ENCODE data around the gene RNF114. TPM values are rescaled to one million over a fixed set of nuclear protein-coding genes. Genes with fewer than 3 reads are reported as not detected.
"Not testable (repeated sequence)": the region's sequence is repeated elsewhere in the genome, so short reads cannot be mapped to it uniquely, and the experiment has no call there.

The RNF114 gene
- total RNA-seq, 1 experiment from 2014 or later: 292 TPM

GRCh38 chr20:49985617-49986016 is 49.4 kb downstream of the RNF114 start:
- no peak for DNase-seq (ENCODE audit: low read depth)

DNA sequence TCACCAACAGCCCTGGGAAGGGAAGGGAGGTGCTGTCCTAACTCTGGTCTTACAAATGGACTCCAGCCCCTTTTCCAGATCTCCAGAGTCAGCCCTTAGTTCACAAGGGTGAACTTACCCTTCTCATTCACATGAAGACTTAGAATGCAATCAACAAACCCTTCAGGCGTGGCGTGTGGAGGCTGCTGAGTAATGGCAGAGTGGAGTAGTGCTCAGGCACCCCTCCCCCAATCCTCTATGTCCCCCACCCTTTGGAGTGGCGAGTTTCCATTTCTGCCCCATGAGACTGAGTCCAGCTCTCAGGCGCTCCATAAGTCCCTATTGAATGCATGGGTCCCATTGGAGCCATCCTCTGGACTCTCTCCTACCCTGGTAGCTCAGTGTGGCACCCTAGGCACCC is 49.9 kb downstream of the RNF114 start:
- no peak for DNase-seq (ENCODE audit: low read depth)

- DNase-seq (ENCODE audit: low read depth): peak; percentile 55
Observed at GRCh38 chr20:49987015-49987867, 51.0 kb downstream of the RNF114 start.

- DNase-seq (ENCODE audit: low read depth): peak; percentile 43
Observed at GRCh38 chr20:49987868-49988690, 51.9 kb downstream of the RNF114 start.

GRCh38 chr20:49989234-49990065 is 53.3 kb downstream of the RNF114 start:
- peak; percentile 84 for DNase-seq (ENCODE audit: low read depth)

- DNase-seq (ENCODE audit: low read depth): no peak
Observed at GRCh38 chr20:49990271-49990720, 54.1 kb downstream of the RNF114 start.

DNA sequence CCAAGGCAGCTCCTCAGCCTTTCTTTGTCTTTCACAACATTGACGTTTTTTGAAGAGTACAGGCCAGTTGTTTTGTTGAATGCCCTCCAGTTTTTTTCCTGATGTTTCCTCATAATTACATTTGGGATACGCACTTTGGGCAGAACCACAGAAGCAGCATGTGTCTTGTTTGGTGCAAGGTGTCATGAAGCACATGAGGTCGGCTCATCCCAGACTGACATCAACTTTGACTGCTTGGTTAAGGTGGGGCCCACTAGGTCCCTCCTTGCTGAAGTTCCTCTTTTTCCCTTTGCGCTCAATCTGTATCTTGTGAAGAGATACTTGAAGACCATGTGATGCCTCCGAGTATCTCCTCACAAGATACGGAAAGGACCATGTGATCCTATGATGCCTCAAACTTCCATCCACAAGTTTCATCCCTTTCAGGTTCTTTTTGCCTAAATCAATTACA is 57.1 kb downstream of the RNF114 start:
- no peak for DNase-seq (ENCODE audit: low read depth)

DNA sequence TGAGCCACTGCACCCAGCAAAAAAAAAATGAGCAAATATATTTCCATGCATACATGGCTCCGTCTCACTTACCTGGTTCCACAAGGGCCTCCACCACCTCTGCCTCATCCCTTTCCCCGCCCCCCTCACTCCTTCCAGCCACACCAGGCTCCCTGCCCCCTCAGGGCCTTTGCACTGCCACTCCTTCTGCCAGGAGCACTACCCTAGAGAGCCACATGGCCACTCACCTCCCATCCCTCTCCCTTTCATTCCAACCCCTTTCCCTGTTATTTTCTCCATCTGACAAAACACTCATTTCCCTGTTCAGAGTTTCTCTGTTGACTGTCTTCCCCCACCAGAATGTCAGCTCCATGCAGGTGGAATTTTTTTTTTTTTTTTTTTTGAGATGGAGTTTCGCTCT is 59.4 kb downstream of the RNF114 start:
- no peak for DNase-seq (ENCODE audit: low read depth)

DNA sequence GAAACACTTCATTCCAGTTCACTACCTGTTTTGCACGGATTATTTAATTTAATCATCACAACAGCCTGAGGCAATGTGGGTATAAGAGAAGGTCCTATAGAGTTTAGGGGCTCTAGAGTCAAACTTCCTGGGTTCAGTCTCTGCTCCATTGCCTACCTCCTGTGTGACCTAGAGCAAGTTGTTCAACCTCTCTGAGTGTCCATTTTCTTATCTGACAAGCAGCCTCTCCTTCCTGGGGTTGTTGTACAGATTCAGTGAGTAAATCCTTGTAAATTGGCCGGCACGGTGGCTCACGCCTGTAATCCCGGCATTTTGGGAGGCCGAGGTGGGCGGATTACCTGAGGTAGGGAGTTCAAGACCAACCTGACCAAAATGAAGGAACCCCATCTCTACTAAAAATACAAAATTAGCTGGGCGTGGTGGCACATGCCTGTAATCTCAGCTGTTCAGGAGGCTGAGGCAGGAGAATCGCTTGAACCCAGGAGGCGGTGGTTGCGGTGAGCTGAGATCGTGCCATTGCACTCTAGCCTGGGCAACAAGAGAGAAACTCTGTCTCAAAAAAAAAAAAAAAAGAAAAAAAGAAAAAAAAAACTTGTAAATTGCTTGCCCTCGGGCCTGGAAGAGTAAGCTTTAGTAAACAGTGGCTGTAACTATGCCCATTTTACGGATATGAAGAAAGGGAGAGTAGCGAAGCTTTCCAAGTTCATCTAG is 62.4 kb downstream of the RNF114 start:
- not testable (repeated sequence) for DNase-seq (ENCODE audit: low read depth)

GRCh38 chr20:49999329-49999728 is 63.1 kb downstream of the RNF114 start:
- no peak for DNase-seq (ENCODE audit: low read depth)

- not testable (repeated sequence) for DNase-seq (ENCODE audit: low read depth)
Observed at GRCh38 chr20:50000548-50001222, 64.5 kb downstream of the RNF114 start.

DNA sequence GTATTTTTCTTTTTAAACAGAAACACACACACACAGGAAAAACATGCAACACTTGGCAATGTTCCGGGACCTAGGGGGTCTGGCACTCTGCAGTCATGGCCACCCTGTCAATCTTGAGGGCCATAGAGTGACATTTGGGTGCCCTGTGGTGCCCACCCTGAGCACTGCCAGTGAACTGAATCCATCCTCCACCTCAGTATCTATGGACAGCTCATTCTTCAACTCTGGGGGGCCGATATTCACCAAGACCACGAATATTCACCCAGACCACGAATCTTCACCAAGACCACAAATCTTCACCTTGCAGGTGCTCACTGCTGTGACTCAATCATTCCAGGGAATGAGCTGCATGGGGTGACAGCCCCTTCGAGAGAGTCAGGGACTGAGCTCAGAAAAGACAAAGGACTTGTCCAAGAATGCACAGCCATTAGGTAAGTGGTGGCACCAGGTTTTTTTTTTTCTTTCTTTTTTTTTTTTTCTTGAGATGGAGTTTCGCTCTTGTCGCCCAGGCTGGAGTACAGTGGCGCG is 65.7 kb downstream of the RNF114 start:
- DNase-seq (ENCODE audit: low read depth): no peak

DNA sequence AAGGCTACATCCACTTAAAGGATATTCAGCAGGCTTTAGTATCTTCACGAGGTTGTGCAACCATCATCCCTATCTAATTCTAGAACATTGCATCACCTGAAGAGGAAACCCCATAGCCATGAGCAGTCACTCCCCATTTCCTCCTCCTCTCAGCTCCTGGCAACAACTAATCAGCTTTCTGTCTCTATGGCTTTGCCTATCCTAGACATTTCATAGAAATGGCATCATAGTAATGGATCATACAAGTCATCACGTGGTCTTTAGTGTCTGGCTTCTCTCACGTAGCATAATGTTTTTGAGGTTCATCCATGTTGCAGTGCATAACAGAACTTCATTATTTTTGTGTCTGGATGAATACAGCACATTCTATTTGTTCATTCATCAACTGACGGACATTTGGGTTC is 67.1 kb downstream of the RNF114 start:
- peak; percentile 38 for DNase-seq (ENCODE audit: low read depth)

Other genes with a start within 250 kb of the RNF114 start
- gene B4GALT5, start 222.5 kb upstream of the RNF114 start, total RNA-seq (2014; rRNA removed; shearing (Covaris generic)): 18.2 and 19.8 TPM in 2 replicates
- 2.2 and 2.3 TPM in 2 replicates for gene SLC9A8, start 123.6 kb upstream of the RNF114 start, total RNA-seq (2014; rRNA removed; shearing (Covaris generic))
- gene SPATA2, start 20.9 kb upstream of the RNF114 start, total RNA-seq (2014; rRNA removed; shearing (Covaris generic)): 2.0 and 3.3 TPM in 2 replicates
- 1.3 and 1.7 TPM in 2 replicates for gene SNAI1, start 46.6 kb downstream of the RNF114 start, total RNA-seq (2014; rRNA removed; shearing (Covaris generic))
- 31.9 and 35.8 TPM in 2 replicates for gene UBE2V1, start 176.8 kb downstream of the RNF114 start, total RNA-seq (2014; rRNA removed; shearing (Covaris generic))
- 21.7 and 23.6 TPM in 2 replicates for gene PEDS1, start 217.3 kb downstream of the RNF114 start, total RNA-seq (2014; rRNA removed; shearing (Covaris generic))

Data from Daoy (cell line).